CD4-positive, alpha-beta T cell (primary cell): ENCODE data around the gene WDTC1. TPM values are rescaled to one million over a fixed set of nuclear protein-coding genes. Genes with fewer than 3 reads are reported as not detected.

Source experiments
- ATAC-seq: fragments of 200-7000 bp; cut with Tn5 transposase; one replicate; pipeline ENCODE4 v1.10.0; 2022; ENCODE audit warnings: mild to moderate bottlenecking; ENCODE audit not compliant: poor library complexity
- CTCF ChIA-PET: fragments of 350-600 bp; sonication (Branson Sonifier 250); formaldehyde crosslinking; loops from one replicate; lab custom pipeline; 2021; ENCODE audit warnings: antibody characterized with exemption, inconsistent platforms; lab: Charles Lee
- POLR2A ChIA-PET: fragments of 350-600 bp; sonication (Branson Sonifier 250); formaldehyde crosslinking; loops from one replicate; lab custom pipeline; 2021; ENCODE audit warnings: antibody characterized with exemption, inconsistent platforms; lab: Charles Lee
- DNase-seq, 14 experiments: peaks; one replicate each; pipeline ENCODE4 v3.0.0-alpha.2; 2013 to 2020; ENCODE audit warnings: mixed read lengths in 2 of 14
- H3K27ac ChIP-seq, 2 donors: one replicate each; pipeline versions ENCODE4 v1.5.1 to v1.7.0; 2013; ENCODE audit warnings: low read length in 2 of 2, low read depth in 1 of 2, mild to moderate bottlenecking in 1 of 2
- H3K27me3 ChIP-seq, 2 experiments: 1 replicate in 1 of 2; 2 replicates in 1 of 2; pipeline versions ENCODE4 v1.6.1 to v1.7.0; 2013; ENCODE audit warnings: low read length in 2 of 2, control low read depth in 1 of 2, mild to moderate bottlenecking in 1 of 2, moderate library complexity in 1 of 2; ENCODE audit not compliant: insufficient read depth in 2 of 2, control insufficient read depth in 1 of 2
- H3K36me3 ChIP-seq: one replicate; pipeline ENCODE4 v1.6.1; 2013; ENCODE audit warnings: low read length, control low read depth; ENCODE audit not compliant: insufficient read depth
- H3K4me1 ChIP-seq: one replicate; pipeline ENCODE4 v1.6.1; 2013; ENCODE audit warnings: low read length, control low read depth; ENCODE audit not compliant: insufficient read depth
- H3K4me3 ChIP-seq: one replicate; pipeline ENCODE4 v1.5.1; 2013; ENCODE audit warnings: mild to moderate bottlenecking, low read length, moderate library complexity
- H3K9me3 ChIP-seq, 2 experiments: 1 replicate in 1 of 2; 2 replicates in 1 of 2; pipeline versions ENCODE4 v1.6.1 to v1.7.0; 2013; ENCODE audit warnings: low read length in 2 of 2, mild to moderate bottlenecking in 2 of 2, control low read depth in 1 of 2, moderate library complexity in 1 of 2; ENCODE audit not compliant: control insufficient read depth in 1 of 2, insufficient read depth in 1 of 2
- H3K27ac Mint-ChIP-seq: one replicate; pipeline ENCODE4 v1.8.0; 2020; ENCODE audit warnings: mixed read lengths
- H3K27me3 Mint-ChIP-seq: one replicate; pipeline ENCODE4 v1.8.0; 2021; ENCODE audit warnings: mixed read lengths
- H3K36me3 Mint-ChIP-seq: one replicate; pipeline ENCODE4 v1.8.0; 2021; ENCODE audit warnings: low read depth, mixed read lengths
- H3K4me1 Mint-ChIP-seq: one replicate; pipeline ENCODE4 v1.8.0; 2021; ENCODE audit warnings: low read depth, mixed read lengths
- H3K4me3 Mint-ChIP-seq: one replicate; pipeline ENCODE4 v1.8.0; 2020; ENCODE audit warnings: mild to moderate bottlenecking, mixed read lengths
- H3K9me3 Mint-ChIP-seq: one replicate; pipeline ENCODE4 v1.8.0; 2020; ENCODE audit warnings: mixed read lengths
- CTCF ChIP-seq: fragments of 200-600 bp; IDR thresholded peaks from one replicate; pipeline ENCODE4 v1.8.0; 2022; ENCODE audit warnings: antibody characterized with exemption, mild to moderate bottlenecking
- intact Hi-C, 2 experiments: fragments of 100-400 bp; cut with DNase I in 1 of 2; cut with micrococcal nuclease in 1 of 2; formaldehyde crosslinking; loops; one replicate each; pipeline versions ENCODE4 v1.15.1 to v1.9.0; 2023 to 2025; cut with DNase I, micrococcal nuclease
- total RNA-seq, 174 experiments: library from RNA in 2 of 174; stranded (reverse) in 2 of 174; gene quantifications; one replicate each; pipeline ENCODE4 v1.2.3 and lab custom pipeline; 2021 to 2026

WDTC1 gene
- total RNA-seq, 2 experiments from 2014 or later = 17.7 to 18.6 TPM

- peak overlapping the region; percentile 80 to 84 for H3K27ac ChIP-seq
- Mint-ChIP-seq H3K4me3 (peak overlapping the region; percentile 98), H3K36me3 (peaks cover 45% of the 10 kb centered on the region), H3K4me1 (peaks cover 69% of the 10 kb centered on the region), H3K27ac (peak overlapping the region; percentile 94), H3K9me3 (no peaks in the 10 kb centered on the region), H3K27me3 (no peaks in the 10 kb centered on the region)
- H3K36me3 ChIP-seq = peaks cover 32% of the 10 kb centered on the region
- intact Hi-C loops = loop anchor here (2.0 to 10.0 kb wide), 4 partner anchors 14 to 1212 kb away; partner anchors contain the start of genes TMEM222 (in 2 of the 2) and TRNAU1AP (in 1 of the 2)
- peaks cover 71% of the 10 kb centered on the region for H3K4me1 ChIP-seq
- DNase-seq (peak; percentile 57 to 93 (median 78)), ATAC-seq (peak; percentile 82)
- H3K27me3 ChIP-seq = no peaks in the 10 kb centered on the region
- H3K4me3 ChIP-seq = peak overlapping the region; percentile 89
- no peaks in the 10 kb centered on the region for H3K9me3 ChIP-seq
- no peak for TF ChIP-seq CTCF
- ChIA-PET POLR2A (interaction anchor here (1.0 to 6.3 kb wide), 7 partner anchors 10 to 147 kb away, joined by 3 to 56 read pairs (median 4); partner anchors contain the start of genes TMEM222 and WASF2), CTCF (interaction anchor here (1.2 to 3.7 kb wide), 5 partner anchors 10 to 42 kb away, joined by 3 to 30 read pairs (median 8); no protein-coding TSS in a partner anchor)
Observed at GRCh38 chr1:27342778-27343638, 108.6 kb downstream of the WDTC1 start.

GRCh38 chr1:27343639-27344025, 109.2 kb downstream of the WDTC1 start:
- intact Hi-C loops = loop anchor here (2.0 to 10.0 kb wide), 4 partner anchors 13 to 1211 kb away; partner anchors contain the start of genes TMEM222 (in 2 of the 2) and TRNAU1AP (in 1 of the 2)
- Mint-ChIP-seq H3K9me3 (no peaks in the 10 kb centered on the region), H3K4me3 (peak overlapping the region; percentile 98), H3K27me3 (no peaks in the 10 kb centered on the region), H3K4me1 (peaks cover 68% of the 10 kb centered on the region), H3K36me3 (peaks cover 48% of the 10 kb centered on the region), H3K27ac (peak overlapping the region; percentile 94)
- H3K27me3 ChIP-seq = no peaks in the 10 kb centered on the region
- ATAC-seq (no peak), DNase-seq (no peak)
- peaks cover 71% of the 10 kb centered on the region for H3K4me1 ChIP-seq
- ChIA-PET CTCF (interaction anchor here (1.2 to 3.7 kb wide), 3 partner anchors 11 to 22 kb away, joined by 3 to 30 read pairs (median 8); no protein-coding TSS in a partner anchor), POLR2A (interaction anchor here (0.6 to 6.3 kb wide), 7 partner anchors 11 to 824 kb away, joined by 3 to 56 read pairs (median 4); partner anchors contain the start of genes TMEM222 and WASF2)
- peaks cover 32% of the 10 kb centered on the region for H3K36me3 ChIP-seq
- TF ChIP-seq CTCF = no peak
- H3K4me3 ChIP-seq = peak overlapping the region; percentile 89
- peak overlapping the region; percentile 80 to 84 for H3K27ac ChIP-seq
- no peaks in the 10 kb centered on the region for H3K9me3 ChIP-seq

GRCh38 chr1:27345272-27345671, 110.8 kb downstream of the WDTC1 start:
- Mint-ChIP-seq H3K4me1 (peaks cover 53% of the 10 kb centered on the region), H3K36me3 (peaks cover 48% of the 10 kb centered on the region), H3K4me3 (peak overlapping the region; percentile 89), H3K9me3 (no peaks in the 10 kb centered on the region), H3K27me3 (no peaks in the 10 kb centered on the region), H3K27ac (peak overlapping the region; percentile 73)
- intact Hi-C loops = loop anchor here in 1 of 2 experiments (10.0 kb wide), 1 partner anchor 1210 kb away; the partner anchor contains the start of gene TRNAU1AP
- no peaks in the 10 kb centered on the region for H3K9me3 ChIP-seq
- H3K27ac ChIP-seq = peak overlapping the region in 1 of 2 donors; percentile 13
- H3K4me1 ChIP-seq = peaks cover 60% of the 10 kb centered on the region
- no peaks in the 10 kb centered on the region for H3K27me3 ChIP-seq
- POLR2A ChIA-PET = interaction anchor here (0.7 to 2.5 kb wide), 2 partner anchors 11 to 13 kb away, joined by 3 to 13 read pairs; no protein-coding TSS in a partner anchor
- DNase-seq = no peak
- H3K4me3 ChIP-seq = no peak overlapping the region
- CTCF ChIA-PET = interaction anchor here (0.7 to 2.6 kb wide), 4 partner anchors 12 to 513 kb away, joined by 3 to 8 read pairs (median 5); no protein-coding TSS in a partner anchor
- H3K36me3 ChIP-seq = peaks cover 39% of the 10 kb centered on the region
- ATAC-seq = no peak
- no peak for TF ChIP-seq CTCF
